SK-N-SH treated with all-trans-retinoic acid at 6 μM for 48 hours (cell line): ENCODE data around the gene ZNF319.

ENCODE experiments used
- ATAC-seq: fragments of 200-7000 bp; cut with Tn5 transposase; 3 replicates; pipeline ENCODE4 v1.9.1; 2020; ENCODE audit warnings: mild to moderate bottlenecking, moderate library complexity
- BACH2 ChIP-seq: fragments of 250-450 bp; sonication (Bioruptor Pico); IDR thresholded peaks from 2 replicates; pipeline ENCODE4 v1.9.0; 2021; ENCODE audit warnings: mild to moderate bottlenecking, borderline replicate concordance
- ESRRG ChIP-seq: fragments of 250-450 bp; sonication (Bioruptor Pico); IDR thresholded peaks from 2 replicates; pipeline ENCODE4 v1.6.1; 2021; ENCODE audit warnings: mild to moderate bottlenecking
- GLIS3 ChIP-seq: fragments of 250-450 bp; sonication (Bioruptor Pico); IDR thresholded peaks from 2 replicates; pipeline ENCODE4 v1.5.0; 2020; ENCODE audit warnings: mild to moderate bottlenecking, moderate library complexity
- ISL1 ChIP-seq: fragments of 250-450 bp; sonication (Bioruptor Pico); IDR thresholded peaks from 2 replicates; pipeline ENCODE4 v2.1.2; 2022; ENCODE audit warnings: mild to moderate bottlenecking, moderate library complexity
- OSR1 ChIP-seq: fragments of 250-450 bp; sonication (Bioruptor Pico); IDR thresholded peaks from 2 replicates; pipeline ENCODE4 v1.8.0; 2022; ENCODE audit warnings: moderate library complexity, mild to moderate bottlenecking, inconsistent platforms
- PATZ1 ChIP-seq: fragments of 250-450 bp; sonication (Bioruptor Pico); IDR thresholded peaks from 2 replicates; pipeline ENCODE4 v1.8.0; 2020; ENCODE audit warnings: mild to moderate bottlenecking, moderate library complexity, borderline replicate concordance
- POU6F1 ChIP-seq: fragments of 250-450 bp; sonication (Bioruptor Pico); IDR thresholded peaks from 2 replicates; pipeline ENCODE4 v1.8.0; 2021; ENCODE audit warnings: low read depth, mild to moderate bottlenecking, moderate library complexity, borderline replicate concordance
- PPARA ChIP-seq: fragments of 250-450 bp; sonication (Bioruptor Pico); IDR thresholded peaks from 2 replicates; pipeline ENCODE4 v1.5.0; 2020; ENCODE audit warnings: mild to moderate bottlenecking, borderline replicate concordance
- RARB ChIP-seq: fragments of 250-450 bp; sonication (Bioruptor Pico); IDR thresholded peaks from 2 replicates; pipeline ENCODE4 v1.8.0; 2021; ENCODE audit warnings: mild to moderate bottlenecking, moderate library complexity
- SNAI2 ChIP-seq: fragments of 250-450 bp; sonication (Bioruptor Pico); IDR thresholded peaks from 2 replicates; pipeline ENCODE4 v1.5.0; 2020; ENCODE audit warnings: mild to moderate bottlenecking, moderate library complexity
- ZC3H10 ChIP-seq: fragments of 250-450 bp; sonication (Bioruptor Pico); IDR thresholded peaks from 2 replicates; pipeline ENCODE4 v1.5.1; 2021; ENCODE audit warnings: mild to moderate bottlenecking, moderate library complexity
- ZFP3 ChIP-seq: fragments of 250-450 bp; sonication (Bioruptor Pico); IDR thresholded peaks from 2 replicates; pipeline ENCODE4 v1.5.0; 2020; ENCODE audit warnings: mild to moderate bottlenecking, moderate library complexity
- ZFP30 ChIP-seq: fragments of 450-650 bp; formaldehyde crosslinking; IDR thresholded peaks from 2 replicates; pipeline ENCODE4 v1.5.0; 2022; ENCODE audit warnings: mild to moderate bottlenecking, moderate library complexity
- ZNF565 ChIP-seq: fragments of 450-650 bp; formaldehyde crosslinking; conservative IDR thresholded peaks from 2 replicates; pipeline ENCODE4 v1.5.0; 2020; ENCODE audit warnings: low read depth, mild to moderate bottlenecking, moderate library complexity
- ZNF70 ChIP-seq: fragments of 450-650 bp; formaldehyde crosslinking; IDR thresholded peaks from 2 replicates; pipeline ENCODE4 v1.5.0; 2020; ENCODE audit warnings: mild to moderate bottlenecking, moderate library complexity
- ZNF8 ChIP-seq: fragments of 450-650 bp; formaldehyde crosslinking; IDR thresholded peaks from 2 replicates; pipeline ENCODE4 v1.5.0; 2020; ENCODE audit warnings: mild to moderate bottlenecking, moderate library complexity
- TF ChIP-seq, protein P1 (sequence below): fragments of 250-450 bp; sonication (Bioruptor Pico); IDR thresholded peaks from 2 replicates; pipeline ENCODE4 v1.5.0; 2020; ENCODE audit warnings: mild to moderate bottlenecking, moderate library complexity
- TF ChIP-seq, protein P2 (sequence below): fragments of 250-450 bp; sonication (Bioruptor Pico); IDR thresholded peaks from 2 replicates; pipeline ENCODE4 v1.5.1; 2020; ENCODE audit warnings: low read depth, mild to moderate bottlenecking, moderate library complexity

Gene ZNF319

GRCh38 chr16:57998486-57998885 is 2.0 kb downstream of the ZNF319 start (continued):
- no peak for TF ChIP-seq ZC3H10
- TF ChIP-seq, all 23 proteins: peak for 0

DNA sequence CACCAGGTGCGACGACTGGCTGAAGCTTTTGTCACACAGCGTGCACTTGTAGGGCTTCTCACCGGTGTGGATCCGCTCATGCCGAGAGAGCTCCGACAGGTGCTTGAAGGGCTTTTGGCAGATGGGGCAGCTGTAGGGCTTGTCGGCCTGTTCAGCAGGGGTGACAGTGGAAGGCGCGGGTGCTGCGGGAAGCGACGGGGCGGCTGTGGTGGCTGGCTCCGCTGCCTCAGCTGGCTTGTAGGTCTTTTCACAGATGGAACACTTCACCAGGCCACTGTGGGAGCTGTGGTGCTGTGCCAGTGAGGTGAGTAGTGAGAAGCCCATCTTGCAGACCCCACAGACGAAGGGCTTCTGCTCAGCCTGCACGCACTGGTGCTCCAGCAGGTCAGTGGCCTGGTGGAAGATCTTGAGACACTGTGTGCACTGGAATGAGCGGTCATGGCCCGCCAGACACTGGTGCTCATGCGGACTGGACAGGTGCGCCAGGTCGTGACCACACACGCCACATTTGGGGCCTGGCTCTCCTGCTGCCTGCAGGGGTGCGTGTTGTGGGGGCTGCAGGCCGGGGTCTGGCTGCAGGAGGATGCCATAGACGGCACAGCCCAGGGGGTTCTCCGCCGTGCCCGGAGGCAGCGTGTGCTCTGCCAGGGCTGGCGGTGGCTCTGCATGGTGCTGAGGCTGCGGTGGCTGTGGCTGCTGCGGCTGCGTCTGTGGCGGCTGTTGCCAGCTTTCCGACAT is 2.8 kb downstream of the ZNF319 start:
- no peak for TF ChIP-seq GLIS3 (CRISPR knock-in tag)
- ATAC-seq = no peak

GRCh38 chr16:57997176-57997527 is 3.3 kb downstream of the ZNF319 start:
- TF ChIP-seq SNAI2 (CRISPR knock-in tag) = no peak
- TF ChIP-seq, protein P1, sequence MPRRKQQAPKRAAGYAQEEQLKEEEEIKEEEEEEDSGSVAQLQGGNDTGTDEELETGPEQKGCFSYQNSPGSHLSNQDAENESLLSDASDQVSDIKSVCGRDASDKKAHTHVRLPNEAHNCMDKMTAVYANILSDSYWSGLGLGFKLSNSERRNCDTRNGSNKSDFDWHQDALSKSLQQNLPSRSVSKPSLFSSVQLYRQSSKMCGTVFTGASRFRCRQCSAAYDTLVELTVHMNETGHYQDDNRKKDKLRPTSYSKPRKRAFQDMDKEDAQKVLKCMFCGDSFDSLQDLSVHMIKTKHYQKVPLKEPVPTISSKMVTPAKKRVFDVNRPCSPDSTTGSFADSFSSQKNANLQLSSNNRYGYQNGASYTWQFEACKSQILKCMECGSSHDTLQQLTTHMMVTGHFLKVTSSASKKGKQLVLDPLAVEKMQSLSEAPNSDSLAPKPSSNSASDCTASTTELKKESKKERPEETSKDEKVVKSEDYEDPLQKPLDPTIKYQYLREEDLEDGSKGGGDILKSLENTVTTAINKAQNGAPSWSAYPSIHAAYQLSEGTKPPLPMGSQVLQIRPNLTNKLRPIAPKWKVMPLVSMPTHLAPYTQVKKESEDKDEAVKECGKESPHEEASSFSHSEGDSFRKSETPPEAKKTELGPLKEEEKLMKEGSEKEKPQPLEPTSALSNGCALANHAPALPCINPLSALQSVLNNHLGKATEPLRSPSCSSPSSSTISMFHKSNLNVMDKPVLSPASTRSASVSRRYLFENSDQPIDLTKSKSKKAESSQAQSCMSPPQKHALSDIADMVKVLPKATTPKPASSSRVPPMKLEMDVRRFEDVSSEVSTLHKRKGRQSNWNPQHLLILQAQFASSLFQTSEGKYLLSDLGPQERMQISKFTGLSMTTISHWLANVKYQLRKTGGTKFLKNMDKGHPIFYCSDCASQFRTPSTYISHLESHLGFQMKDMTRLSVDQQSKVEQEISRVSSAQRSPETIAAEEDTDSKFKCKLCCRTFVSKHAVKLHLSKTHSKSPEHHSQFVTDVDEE (CRISPR knock-in tag) = no peak
- no peak for TF ChIP-seq RARB (CRISPR knock-in tag)
- no peak for TF ChIP-seq ZC3H10
- no peak for TF ChIP-seq GLIS3 (CRISPR knock-in tag)
- TF ChIP-seq, protein P2, sequence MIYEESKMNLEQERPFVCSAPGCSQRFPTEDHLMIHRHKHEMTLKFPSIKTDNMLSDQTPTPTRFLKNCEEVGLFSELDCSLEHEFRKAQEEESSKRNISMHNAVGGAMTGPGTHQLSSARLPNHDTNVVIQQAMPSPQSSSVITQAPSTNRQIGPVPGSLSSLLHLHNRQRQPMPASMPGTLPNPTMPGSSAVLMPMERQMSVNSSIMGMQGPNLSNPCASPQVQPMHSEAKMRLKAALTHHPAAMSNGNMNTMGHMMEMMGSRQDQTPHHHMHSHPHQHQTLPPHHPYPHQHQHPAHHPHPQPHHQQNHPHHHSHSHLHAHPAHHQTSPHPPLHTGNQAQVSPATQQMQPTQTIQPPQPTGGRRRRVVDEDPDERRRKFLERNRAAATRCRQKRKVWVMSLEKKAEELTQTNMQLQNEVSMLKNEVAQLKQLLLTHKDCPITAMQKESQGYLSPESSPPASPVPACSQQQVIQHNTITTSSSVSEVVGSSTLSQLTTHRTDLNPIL (CRISPR knock-in tag) = no peak
- TF ChIP-seq PPARA (CRISPR knock-in tag) = no peak
- TF ChIP-seq ISL1 (CRISPR knock-in tag) = no peak
- TF ChIP-seq ZNF565 (CRISPR knock-in tag) = no peak
- no peak for TF ChIP-seq POU6F1
- TF ChIP-seq ZFP3 (CRISPR knock-in tag) = no peak
- TF ChIP-seq ZNF8 (CRISPR knock-in tag) = no peak
- no peak for TF ChIP-seq PATZ1 (CRISPR knock-in tag)
- ATAC-seq = no peak

- no peak for ATAC-seq
- TF ChIP-seq BACH2 (CRISPR knock-in tag) (no peak), PPARA (CRISPR knock-in tag) (no peak), ZNF565 (CRISPR knock-in tag) (no peak), PATZ1 (CRISPR knock-in tag) (no peak), SNAI2 (CRISPR knock-in tag) (no peak), OSR1 (CRISPR knock-in tag) (no peak), ZNF70 (CRISPR knock-in tag) (no peak), GLIS3 (CRISPR knock-in tag) (no peak), POU6F1 (no peak), ZFP30 (CRISPR knock-in tag) (no peak), ESRRG (CRISPR knock-in tag) (no peak)
- TF ChIP-seq, protein P2 (CRISPR knock-in tag) = no peak
Measured at GRCh38 chr16:57996406-57997175, 3.9 kb downstream of the ZNF319 start.
